Mammary microvascular endothelial cell (primary cell): ENCODE data around the gene PYY. TPM values are rescaled to one million over a fixed set of nuclear protein-coding genes. Genes with fewer than 3 reads are reported as not detected.

Experiments
- total RNA-seq: library from RNA; depleted of rRNA; stranded (reverse); fragments of >200 nt; gene quantifications from 2 replicates; pipeline ENCODE4 v1.2.3, GENCODE V29; 2015

Gene PYY
- total RNA-seq = not detected in 2 replicates

GRCh38 chr17:43953746-43954145 is at the start of gene PYY:
Gene PYY, minus strand, starts transcription at chr17:43953940. Its CDS starts 457 bp downstream, at chr17:43953483.

GRCh38 chr17:43942051-43942685 is 11.6 kb downstream of the PYY start, which contains the start of gene PPY:
Gene PPY, minus strand, starts transcription at chr17:43942476. Its CDS starts 822 bp downstream, at chr17:43941654.

GRCh38 chr17:43907425-43907981 is 46.2 kb downstream of the PYY start, which contains the start of gene MPP2:
Gene MPP2, minus strand, starts transcription at chr17:43907536. Its CDS starts 3,076 bp downstream, at chr17:43904460.

Other genes starting within 250 kb of the PYY start
- gene SOST, start 195.1 kb downstream of the PYY start, total RNA-seq = not detected in 2 replicates
- 51.8 and 53.5 TPM in 2 replicates for gene DUSP3, start 175.0 kb downstream of the PYY start, total RNA-seq
- gene CFAP97D1, start 173.5 kb downstream of the PYY start, total RNA-seq = not detected in 2 replicates
- 2.7 and 2.9 TPM in 2 replicates for gene MPP3, start 120.8 kb downstream of the PYY start, total RNA-seq
- gene CD300LG, start 106.8 kb downstream of the PYY start, total RNA-seq = not detected in 2 replicates
- 0.59 and 0.60 TPM in 2 replicates for gene MPP2, start 46.4 kb downstream of the PYY start, total RNA-seq
- not detected in 2 replicates for gene PPY, start 11.5 kb downstream of the PYY start, total RNA-seq
- gene NAGS, start 50.7 kb upstream of the PYY start, total RNA-seq = 11.0 and 13.9 TPM in 2 replicates
- gene TMEM101, start 61.0 kb upstream of the PYY start, total RNA-seq = 37.7 and 48.3 TPM in 2 replicates
- gene LSM12, start 112.7 kb upstream of the PYY start, total RNA-seq = 48.2 and 48.4 TPM in 2 replicates
- gene G6PC3, start 116.8 kb upstream of the PYY start, total RNA-seq = 38.5 and 48.9 TPM in 2 replicates
- gene HDAC5, start 169.7 kb upstream of the PYY start, total RNA-seq = 39.0 and 42.1 TPM in 2 replicates
- gene HROB, start 188.0 kb upstream of the PYY start, total RNA-seq = 5.0 and 7.2 TPM in 2 replicates
- gene ASB16, start 216.8 kb upstream of the PYY start, total RNA-seq = 0.15 TPM in 1 of 2 replicates, not detected in the other
- 26.7 and 27.2 TPM in 2 replicates for gene TMUB2, start 233.0 kb upstream of the PYY start, total RNA-seq
- 28.8 and 55.3 TPM in 2 replicates for gene ATXN7L3, start 245.9 kb upstream of the PYY start, total RNA-seq